ENCODE data around the gene RIPK3. TPM values are rescaled to one million over a fixed set of nuclear protein-coding genes. Genes with fewer than 3 reads are reported as not detected.

Gene RIPK3
- total and polyA plus RNA-seq, 8 donors = 6.4 to 42.6 (median 13.5) TPM

- 55 to 76% (median 68%) methylated on average over 7 of the region's 7 CpGs for WGBS, 5 donors
- TF ChIP-seq EP300 (IDR thresholded peaks at IDR 0.05) = no peak
- TF ChIP-seq CTCF (IDR thresholded peaks at IDR 0.05) = no peak
- no peak for TF ChIP-seq POLR2AphosphoS5 (IDR thresholded peaks at IDR 0.05)
- TF ChIP-seq POLR2A (IDR thresholded peaks at IDR 0.05) = no peak
These were observed 4.2 kb upstream of the RIPK3 start for GRCh38 chr14:24343795-24344660.

GRCh38 chr14:24342889-24343288 lies 3.1 kb upstream of the RIPK3 start:
- Histone ChIP-seq H3K27ac (no peak overlapping the region), H3K27me3 (peaks cover 0 to 2% (median 0%) of the 10 kb centered on the region in 3 donors), H3K9me3 (no peaks in the 10 kb centered on the region), H3K36me3 (peaks cover 0 to 8% (median 2%) of the 10 kb centered on the region in 4 donors), H3K4me1 (peaks cover 10 to 21% (median 16%) of the 10 kb centered on the region in 4 donors), H3K4me3 (no peak overlapping the region)
- WGBS, 5 donors = 79 to 98% (median 96%) methylated on average over 4 of the region's 4 CpGs
- no peak for DNase-seq
- TF ChIP-seq POLR2A (IDR thresholded peaks at IDR 0.05) = no peak
- no peak for TF ChIP-seq EP300 (IDR thresholded peaks at IDR 0.05)
- TF ChIP-seq CTCF (IDR thresholded peaks at IDR 0.05) = no peak
- no peak for TF ChIP-seq POLR2AphosphoS5 (IDR thresholded peaks at IDR 0.05)
- intact Hi-C loops (cut with DNase I; ENCODE audit: low total_unique reads) = no loop called here

More at GRCh38 chr14:24343795-24344660, 4.2 kb upstream of the RIPK3 start:
- Histone ChIP-seq H3K36me3 (no peaks in the 10 kb centered on the region), H3K4me3 (no peak overlapping the region), H3K4me1 (peaks cover under 1 to 9% (median 5%) of the 10 kb centered on the region in 4 donors), H3K27me3 (peaks cover 0 to 2% (median 0%) of the 10 kb centered on the region in 3 donors), H3K27ac (no peak overlapping the region), H3K9me3 (no peaks in the 10 kb centered on the region)
- intact Hi-C loops (cut with DNase I; ENCODE audit: low total_unique reads) = no loop called here
- peak in 1 of 2 donors; percentile 49 for DNase-seq

- DNase-seq = no peak
- H3K4me3 ChIP-seq = no peak overlapping the region
- peaks cover 4 to 31% (median 18%) of the 10 kb centered on the region in 4 donors for H3K36me3 ChIP-seq
- H3K27me3 ChIP-seq = peaks cover 0 to 4% (median 0%) of the 10 kb centered on the region in 3 donors
- no peak overlapping the region for H3K27ac ChIP-seq
- H3K4me1 ChIP-seq = peaks cover 10 to 41% (median 18%) of the 10 kb centered on the region in 4 donors
- TF ChIP-seq POLR2A (IDR thresholded peaks at IDR 0.05) (no peak), EP300 (IDR thresholded peaks at IDR 0.05) (no peak), POLR2AphosphoS5 (IDR thresholded peaks at IDR 0.05) (no peak), CTCF (IDR thresholded peaks at IDR 0.05) (no peak)
- intact Hi-C loops (cut with DNase I; ENCODE audit: low total_unique reads) = no loop called here
- WGBS, 5 donors = 95 to 100% (median 97%) methylated on average over 1 of the region's 1 CpG; no CpG with 5 or more reads in 1 of the 5 donors
- H3K9me3 ChIP-seq = no peaks in the 10 kb centered on the region
These were observed 815 bp upstream of the RIPK3 start for GRCh38 chr14:24340606-24341005.

GRCh38 chr14:24338843-24339242 lies 948 bp downstream of the RIPK3 start:
- peaks cover 22 to 59% (median 31%) of the 10 kb centered on the region in 4 donors for H3K4me1 ChIP-seq
- H3K9me3 ChIP-seq = no peaks in the 10 kb centered on the region
- intact Hi-C loops (cut with DNase I; ENCODE audit: low total_unique reads) = no loop called here
- 55 to 83% (median 72%) methylated on average over 11 to 14 of the region's 14 CpGs for WGBS, 5 donors
- H3K27me3 ChIP-seq = peaks cover 0 to 21% (median 8%) of the 10 kb centered on the region in 3 donors
- no peak for TF ChIP-seq CTCF (IDR thresholded peaks at IDR 0.05)
- peak overlapping the region; percentile 47 to 60 (median 55) for H3K4me3 ChIP-seq
- no peak for DNase-seq
- peak overlapping the region in 4 of 5 donors; percentile 79 to 85 (median 83) for H3K27ac ChIP-seq
- peaks cover 4 to 31% (median 18%) of the 10 kb centered on the region in 4 donors for H3K36me3 ChIP-seq
